Measurements from ENCODE around the gene NOX4. TPM values are rescaled to one million over a fixed set of nuclear protein-coding genes. Genes with fewer than 3 reads are reported as not detected.

Gene NOX4
- total RNA-seq, 1 experiment from 2014 or later = 3.0 TPM

DNA sequence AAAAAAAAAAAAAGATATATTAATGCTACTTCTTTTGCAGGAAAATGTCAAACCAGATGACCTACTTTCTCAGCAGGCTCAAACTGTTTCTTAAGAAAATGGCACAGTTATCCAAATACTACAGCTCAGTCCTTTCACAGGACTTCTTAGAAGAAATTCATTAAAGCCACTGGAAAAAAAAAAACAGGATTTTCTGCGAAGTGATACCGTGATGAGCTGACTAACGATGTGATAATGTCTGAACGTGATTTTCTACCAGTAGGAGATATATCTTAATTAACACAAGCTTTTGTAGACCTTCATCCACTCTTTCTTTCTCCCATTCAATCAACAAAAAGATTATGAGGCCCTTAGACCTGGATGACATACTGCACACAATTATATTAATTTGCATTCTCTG lies 132.4 kb downstream of the NOX4 start:
- TF ChIP-seq, protein P1, sequence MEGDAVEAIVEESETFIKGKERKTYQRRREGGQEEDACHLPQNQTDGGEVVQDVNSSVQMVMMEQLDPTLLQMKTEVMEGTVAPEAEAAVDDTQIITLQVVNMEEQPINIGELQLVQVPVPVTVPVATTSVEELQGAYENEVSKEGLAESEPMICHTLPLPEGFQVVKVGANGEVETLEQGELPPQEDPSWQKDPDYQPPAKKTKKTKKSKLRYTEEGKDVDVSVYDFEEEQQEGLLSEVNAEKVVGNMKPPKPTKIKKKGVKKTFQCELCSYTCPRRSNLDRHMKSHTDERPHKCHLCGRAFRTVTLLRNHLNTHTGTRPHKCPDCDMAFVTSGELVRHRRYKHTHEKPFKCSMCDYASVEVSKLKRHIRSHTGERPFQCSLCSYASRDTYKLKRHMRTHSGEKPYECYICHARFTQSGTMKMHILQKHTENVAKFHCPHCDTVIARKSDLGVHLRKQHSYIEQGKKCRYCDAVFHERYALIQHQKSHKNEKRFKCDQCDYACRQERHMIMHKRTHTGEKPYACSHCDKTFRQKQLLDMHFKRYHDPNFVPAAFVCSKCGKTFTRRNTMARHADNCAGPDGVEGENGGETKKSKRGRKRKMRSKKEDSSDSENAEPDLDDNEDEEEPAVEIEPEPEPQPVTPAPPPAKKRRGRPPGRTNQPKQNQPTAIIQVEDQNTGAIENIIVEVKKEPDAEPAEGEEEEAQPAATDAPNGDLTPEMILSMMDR (conservative IDR thresholded peaks at IDR 0.05) = no peak
- Histone ChIP-seq H3K4me2 (ENCODE audit: insufficient read depth, insufficient read length, low read length) (no peak overlapping the region), H3K9me3 (ENCODE audit: control insufficient read depth, low read depth, low read length) (no peaks in the 10 kb centered on the region), H3K4ac (ENCODE audit: low read depth, low read length) (no peak overlapping the region), H3K4me1 (ENCODE audit: insufficient read depth, low read length) (no peaks in the 10 kb centered on the region), H2AFZ (ENCODE audit: low read length) (no peak overlapping the region), H3K18ac (ENCODE audit: insufficient read length, low read depth, low read length) (no peak overlapping the region), H2AK5ac (ENCODE audit: insufficient read length, low read length) (no peak overlapping the region), H4K8ac (replicated peaks; ENCODE audit: insufficient read length, low read depth, low read length) (no peak overlapping the region), H3T11ph (ENCODE audit: low read length) (no peak overlapping the region), H4K91ac (ENCODE audit: insufficient read length, low read depth, low read length) (no peak overlapping the region), H3K23me2 (ENCODE audit: insufficient read length, low read depth, low read length, poor library complexity, severe bottlenecking) (no peaks in the 10 kb centered on the region), H2BK5ac (ENCODE audit: insufficient read length, low read length) (no peak overlapping the region), H3K27me3 (ENCODE audit: insufficient read depth, low read length) (no peaks in the 10 kb centered on the region), H2BK120ac (ENCODE audit: low read depth, low read length, poor library complexity, severe bottlenecking) (no peak overlapping the region), H2BK20ac (ENCODE audit: low read depth, low read length, poor library complexity, severe bottlenecking) (no peak overlapping the region), H3K79me1 (ENCODE audit: insufficient read depth, low read depth, low read length, poor library complexity, severe bottlenecking) (no peaks in the 10 kb centered on the region), H4K5ac (ENCODE audit: insufficient read length, low read depth, low read length) (no peak overlapping the region), H2BK12ac (ENCODE audit: insufficient read length, low read depth, low read length) (no peak overlapping the region), H3K9ac (ENCODE audit: extremely low read depth, insufficient read length, low read length) (no peak overlapping the region), H3K23ac (ENCODE audit: insufficient read length, low read depth, low read length) (no peak overlapping the region), H2BK15ac (ENCODE audit: low read depth, low read length) (no peak overlapping the region), H3K56ac (ENCODE audit: insufficient read length, low read depth, low read length) (no peak overlapping the region), H3K79me2 (ENCODE audit: insufficient read depth, low read length) (no peaks in the 10 kb centered on the region), H3K14ac (ENCODE audit: insufficient read depth, low read length) (no peak overlapping the region), H4K20me1 (ENCODE audit: control insufficient read depth, insufficient read depth, insufficient read length) (no peaks in the 10 kb centered on the region), H3K27ac (ENCODE audit: insufficient read length, low read depth, low read length) (no peak overlapping the region)
- H3K27me3 Mint-ChIP-seq (ENCODE audit: low read depth) = no peaks in the 10 kb centered on the region
- peak overlapping the region in 2 of 3 experiments; percentile 1 to 76; a peak in 1 of 7 replicates for H3K27ac Mint-ChIP-seq
- no CpG with 5 or more reads among the region's 4 CpGs for WGBS (ENCODE audit: extremely low coverage, insufficient read length, low lambda C conversion rate)
- no peak overlapping the region for H3K4me3 Mint-ChIP-seq
- no peak for DNase-seq
- H3K9me3 Mint-ChIP-seq = no peaks in the 10 kb centered on the region
- no peaks in the 10 kb centered on the region; a peak in 1 of 7 replicates for H3K36me3 Mint-ChIP-seq (ENCODE audit: insufficient read depth in 1 of 3, low read depth in 3 of 3)
- peaks cover 14 to 19% of the 10 kb centered on the region in 2 experiments for H3K4me1 Mint-ChIP-seq
